DOHH2 (cell line): ENCODE measurements around the gene CLDN11.

Source experiments
- CTCF ChIP-seq: fragments of 200-600 bp; sonication (generic); IDR thresholded peaks from one replicate; pipeline ENCODE4 v1.5.1; 2014; ENCODE audit warnings: antibody characterized with exemption, mild to moderate bottlenecking, low read depth, low read length; ENCODE audit not compliant: poor library complexity, severe bottlenecking
- EZH2phosphoT487 ChIP-seq: fragments of 200-600 bp; sonication (generic); IDR thresholded peaks from 2 replicates; pipeline ENCODE4 v1.6.1; 2017; ENCODE audit warnings: borderline replicate concordance, mild to moderate bottlenecking, antibody characterized with exemption, low read length, moderate library complexity, mixed read lengths

GRCh38 chr3:170368921-170369320 lies 49.7 kb upstream of the CLDN11 start:
- TF ChIP-seq CTCF (peak; percentile 46), EZH2phosphoT487 (no peak)
